LoVo (cell line): ENCODE data around the gene LY86.
"Not testable (repeated sequence)": the region's sequence is repeated elsewhere in the genome, so short reads cannot be mapped to it uniquely, and the experiment has no call there.

ENCODE experiments used
- DNase-seq: peaks from one replicate; pipeline ENCODE4 v3.0.0-alpha.2; 2016; ENCODE audit warnings: low spot score

The LY86 gene

DNA sequence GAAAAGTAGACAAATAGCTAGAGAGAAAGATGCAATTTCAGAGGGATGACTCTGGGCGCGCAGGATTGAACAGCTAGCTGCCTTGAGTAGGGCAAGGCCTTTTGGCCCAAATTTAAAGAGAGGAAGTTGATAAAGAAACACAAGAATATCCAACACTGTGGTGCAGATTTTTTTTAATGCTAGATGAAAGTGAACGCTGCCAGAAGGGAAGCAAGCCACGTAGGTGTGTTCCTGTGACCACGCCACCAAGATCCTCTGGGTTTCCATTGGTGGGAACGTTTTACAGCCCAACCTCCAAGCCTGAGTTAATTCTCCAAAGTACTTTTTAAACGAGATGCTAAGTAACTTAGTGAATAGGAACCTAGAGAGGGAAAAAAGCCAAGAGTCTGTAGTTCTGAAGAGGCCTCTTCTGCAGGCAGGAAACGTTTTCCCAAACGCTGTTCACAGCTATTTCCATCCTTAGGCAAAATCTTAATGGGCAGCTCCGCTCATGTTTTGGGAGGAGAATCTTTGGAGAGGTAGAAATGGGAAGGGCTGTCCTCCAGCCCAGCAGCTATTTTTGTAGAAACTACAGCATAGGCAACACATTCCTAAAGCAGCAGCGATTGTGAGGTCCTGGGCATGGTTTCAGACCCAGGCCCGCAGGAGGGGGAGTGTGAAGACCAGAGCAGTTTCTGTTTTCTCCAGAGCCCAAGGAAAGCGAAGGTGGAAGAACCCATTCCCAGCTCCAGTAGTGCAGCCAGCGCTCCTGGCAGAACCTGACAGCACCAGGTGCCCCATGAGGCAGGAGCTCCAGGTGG lies 8.2 kb downstream of the LY86 start:
- DNase-seq, result no peak

DNA sequence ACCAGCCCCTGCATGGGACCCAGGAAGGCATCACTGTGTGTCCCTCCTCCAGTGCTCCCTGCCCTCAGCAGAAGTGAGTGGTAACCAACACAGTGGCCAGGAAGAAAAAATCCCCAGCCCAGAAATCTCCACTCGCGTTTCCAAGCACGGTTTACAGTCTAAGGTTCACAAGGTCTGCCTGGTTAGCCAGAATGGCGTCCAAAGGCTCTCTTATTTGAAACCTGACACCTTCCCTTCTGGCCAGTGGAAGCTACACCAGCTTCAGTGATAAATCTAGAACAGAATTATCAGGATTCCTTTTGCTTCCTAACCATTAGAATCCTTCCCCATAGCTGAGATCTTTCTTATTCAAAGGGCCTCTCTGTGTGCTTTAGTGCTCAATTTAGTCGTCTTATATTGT lies 9.2 kb downstream of the LY86 start:
- no peak for DNase-seq

DNA sequence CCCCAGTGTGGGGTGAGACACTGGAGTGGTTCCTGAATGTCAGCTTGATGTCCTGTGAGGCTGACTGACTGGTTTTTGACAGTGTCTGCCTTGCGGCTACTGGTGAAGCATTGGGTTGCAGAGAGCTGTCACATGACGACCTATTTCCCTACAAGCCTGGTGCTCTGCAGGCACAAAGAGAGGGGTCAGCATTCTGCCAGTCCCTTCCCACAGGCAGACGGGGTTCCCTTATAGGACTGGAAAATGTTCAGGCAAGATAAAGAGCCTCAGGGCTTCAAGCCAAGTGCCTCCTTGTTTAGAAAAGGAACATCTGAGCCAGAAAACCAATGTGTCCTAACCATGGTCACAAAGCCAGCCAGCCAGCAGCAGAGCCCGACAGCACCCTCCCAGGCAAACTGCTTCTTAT lies 11.0 kb downstream of the LY86 start:
- DNase-seq, result no peak

DNA sequence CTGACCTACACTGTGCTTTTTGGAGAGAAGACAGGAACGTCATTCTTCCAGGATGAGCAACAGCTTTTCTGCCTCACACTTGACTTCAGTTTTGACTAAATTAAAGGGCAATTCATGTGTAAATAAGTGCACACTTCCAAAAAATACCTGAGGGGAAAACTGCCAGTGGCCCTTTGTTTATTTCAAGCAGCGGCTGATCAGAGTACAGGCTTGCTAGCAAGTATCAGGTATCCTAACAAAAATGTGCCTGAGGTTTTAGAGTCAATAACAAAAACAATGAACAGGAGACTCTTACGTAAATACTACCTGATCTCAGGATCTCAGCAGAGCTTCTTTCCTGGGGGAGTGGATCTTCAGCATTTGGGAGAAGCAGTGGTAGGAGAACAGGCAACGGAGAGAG lies 12.4 kb downstream of the LY86 start:
- DNase-seq, result no peak

DNA sequence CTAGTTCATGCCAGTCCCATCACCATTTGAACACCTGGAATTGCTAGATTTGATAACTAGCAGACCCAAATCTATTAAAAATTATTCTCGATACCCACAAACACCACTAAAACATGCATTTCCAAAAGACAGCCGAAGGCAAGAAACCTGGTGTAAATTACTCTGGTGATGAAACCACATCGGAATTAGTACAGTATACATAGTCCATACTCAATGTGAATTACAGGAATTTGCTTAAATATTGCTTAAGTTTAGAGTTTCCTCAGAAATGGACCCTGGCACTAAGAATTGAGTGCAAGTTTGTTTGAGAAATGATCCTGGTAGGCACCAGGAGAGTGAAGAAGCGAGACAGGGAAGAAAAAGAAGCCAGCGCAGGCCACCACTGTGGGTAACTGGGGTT lies 13.7 kb downstream of the LY86 start:
- no peak for DNase-seq

DNA sequence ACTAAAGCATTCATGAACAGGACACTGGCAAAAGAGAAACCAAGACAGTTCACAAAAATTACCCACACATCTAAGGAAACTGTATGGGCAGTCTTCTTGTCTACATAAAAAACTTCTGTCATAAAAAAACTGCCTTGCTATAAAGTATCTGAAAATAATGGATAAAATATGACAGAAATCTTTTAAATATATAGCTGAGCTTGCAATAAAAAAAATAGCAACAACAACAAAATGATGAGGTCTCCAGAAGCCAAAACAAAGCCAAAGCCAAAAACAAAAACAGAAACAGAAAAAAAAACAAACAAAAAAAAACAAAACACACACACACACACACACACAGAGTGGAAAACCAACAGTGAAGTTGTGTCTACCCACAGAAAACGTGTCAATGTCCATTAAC lies 14.8 kb downstream of the LY86 start:
- DNase-seq, result no peak

DNA sequence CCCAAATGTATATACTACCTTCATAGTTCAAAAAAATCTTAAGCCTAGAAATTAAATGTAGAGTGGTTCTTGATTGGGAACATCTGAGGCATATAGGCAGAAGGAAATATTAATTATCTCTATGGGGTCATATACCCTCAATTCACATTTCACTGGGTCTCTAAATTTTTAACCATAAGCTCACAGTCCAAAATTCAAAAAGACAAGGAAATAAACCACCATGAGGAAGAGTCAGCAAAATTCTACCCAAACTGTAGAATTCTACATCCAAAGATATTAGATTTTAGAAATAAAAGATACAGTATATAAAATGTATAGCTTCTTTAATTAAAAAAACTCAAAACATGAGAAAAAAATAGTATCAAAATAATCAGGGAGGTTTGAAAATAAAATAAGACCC lies 15.5 kb downstream of the LY86 start:
- DNase-seq, result no peak

DNA sequence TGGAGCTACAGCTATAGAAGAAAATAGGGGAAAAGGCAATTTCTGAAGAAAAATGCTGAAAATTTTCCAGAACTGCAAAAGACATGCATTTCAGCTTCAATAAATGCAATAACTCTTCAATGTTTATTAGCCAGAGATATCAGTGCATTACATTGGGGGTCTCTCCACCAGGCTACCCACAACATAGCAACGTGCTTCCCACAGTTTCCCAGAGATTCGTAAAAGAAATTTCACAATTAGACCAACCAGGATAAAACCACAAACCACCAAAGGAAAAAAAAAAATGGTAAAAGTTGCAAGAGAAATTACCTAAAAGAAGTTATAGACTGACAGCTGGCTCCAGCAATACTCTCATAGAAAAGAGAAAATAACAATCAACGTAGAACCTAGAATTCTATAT lies 16.0 kb downstream of the LY86 start:
- no peak for DNase-seq

DNA sequence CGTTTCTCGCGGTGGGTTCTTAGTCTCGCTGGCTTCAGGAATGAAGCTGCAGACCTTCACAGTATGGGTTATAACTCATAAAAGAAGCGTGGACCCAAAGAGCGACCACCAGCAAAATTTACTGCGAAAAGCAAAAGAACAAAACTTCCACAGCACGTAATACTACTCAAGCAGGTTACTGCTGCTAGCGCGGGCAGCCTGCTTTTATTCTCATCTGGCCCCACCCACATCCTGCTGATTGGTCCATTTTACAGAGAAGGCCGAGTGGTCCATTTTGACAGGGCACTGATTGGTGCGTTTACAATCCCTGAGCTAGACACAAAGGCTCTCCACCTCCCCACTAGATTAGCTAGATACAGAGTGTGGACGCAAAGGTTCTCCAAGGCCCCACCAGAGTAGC lies 17.4 kb downstream of the LY86 start:
- no peak for DNase-seq

DNA sequence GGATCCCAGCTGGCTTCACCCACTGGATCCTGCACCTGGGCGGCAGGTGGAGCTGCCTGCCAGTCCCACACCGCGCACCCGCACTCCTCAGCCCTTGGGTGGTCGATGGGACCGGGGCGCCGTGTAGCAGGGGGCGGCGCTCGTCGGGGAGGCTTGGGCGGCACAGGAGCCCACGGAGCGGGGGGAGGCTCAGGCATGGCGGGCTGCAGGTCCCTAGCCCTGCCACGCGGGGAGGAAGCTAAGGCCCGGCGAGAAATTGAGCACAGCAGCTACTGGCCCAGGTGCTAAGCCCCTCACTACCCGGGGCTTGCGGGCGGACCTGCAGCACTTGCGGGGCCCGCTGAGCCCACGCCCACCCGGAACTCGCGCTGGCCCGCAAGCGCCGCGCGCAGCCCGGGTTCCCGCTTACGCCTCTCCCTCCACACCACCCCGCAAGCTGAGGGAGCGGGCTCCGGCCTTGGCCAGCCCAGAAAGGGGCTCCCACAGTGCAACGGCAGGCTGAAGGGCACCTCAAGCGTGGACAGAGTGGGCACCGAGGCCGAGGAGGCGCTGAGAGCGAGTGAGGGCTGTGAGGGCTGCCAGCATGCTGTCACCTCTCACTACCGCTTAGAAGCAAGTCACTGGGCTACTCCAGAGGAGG lies 18.0 kb downstream of the LY86 start:
- DNase-seq, result not testable (repeated sequence)

DNA sequence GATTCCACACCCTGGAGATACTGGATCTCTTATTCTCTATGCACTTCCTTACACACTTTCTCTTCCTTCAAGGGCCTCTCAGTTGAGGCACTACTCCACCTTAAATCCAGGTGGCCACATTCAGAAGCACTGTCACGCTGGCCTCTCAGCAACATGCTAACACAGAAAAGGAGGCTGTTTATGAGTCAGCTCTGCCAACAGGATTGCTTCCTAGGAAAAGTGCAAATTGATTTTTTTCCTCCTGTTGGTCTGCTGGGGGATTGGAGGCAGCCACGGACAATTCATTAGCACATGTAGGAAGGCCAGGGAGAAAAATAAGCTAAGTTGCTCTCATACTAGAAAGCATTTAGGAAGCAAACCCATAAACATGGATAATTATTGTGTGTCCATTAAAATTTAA lies 20.9 kb downstream of the LY86 start:
- no peak for DNase-seq

DNA sequence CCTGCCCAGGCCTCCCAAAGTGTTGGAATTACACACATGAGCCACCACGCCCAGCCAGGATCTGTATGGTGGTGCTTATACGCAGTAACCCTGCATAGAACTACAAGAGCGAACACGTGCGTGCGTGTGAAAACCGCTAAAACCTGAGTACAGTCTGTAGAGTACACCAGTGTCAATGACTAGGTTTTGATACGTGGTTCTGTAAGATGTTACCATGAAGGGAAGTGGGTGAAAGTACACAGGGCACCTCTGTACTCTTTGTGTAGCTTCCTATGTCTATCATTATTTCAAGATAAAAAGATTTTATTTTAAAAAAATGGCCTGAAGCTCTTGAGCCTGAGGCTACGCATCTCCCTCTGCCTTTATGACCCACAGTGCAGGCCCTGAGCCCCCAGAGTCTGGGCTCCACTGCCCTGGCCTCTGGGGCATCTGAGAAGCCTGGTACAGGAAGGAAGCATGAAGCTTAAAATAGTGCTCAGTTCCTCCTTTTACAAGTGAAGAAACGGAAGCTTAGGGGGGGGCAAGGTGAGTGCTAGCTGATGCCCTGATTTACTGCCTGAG lies 21.6 kb downstream of the LY86 start:
- DNase-seq, result no peak

DNA sequence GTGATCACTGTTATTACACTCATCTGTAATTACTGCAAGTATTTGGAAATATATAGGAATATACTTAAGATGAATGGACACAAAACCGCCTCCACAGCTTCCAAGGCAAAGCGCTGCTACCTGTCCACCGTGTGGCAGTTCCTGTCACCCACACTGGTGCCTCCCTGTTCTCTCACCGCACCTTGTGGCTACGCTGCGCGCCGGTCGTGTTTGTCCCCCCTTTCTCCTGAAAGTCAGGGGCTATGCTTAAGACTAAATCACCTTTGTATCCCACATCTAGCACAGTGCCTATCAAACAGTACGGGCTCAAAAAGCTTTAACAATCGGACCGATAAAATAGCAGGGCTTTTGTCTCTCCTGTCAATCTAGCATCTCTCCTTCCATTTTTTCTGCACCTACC lies 23.0 kb downstream of the LY86 start:
- DNase-seq, result no peak

DNA sequence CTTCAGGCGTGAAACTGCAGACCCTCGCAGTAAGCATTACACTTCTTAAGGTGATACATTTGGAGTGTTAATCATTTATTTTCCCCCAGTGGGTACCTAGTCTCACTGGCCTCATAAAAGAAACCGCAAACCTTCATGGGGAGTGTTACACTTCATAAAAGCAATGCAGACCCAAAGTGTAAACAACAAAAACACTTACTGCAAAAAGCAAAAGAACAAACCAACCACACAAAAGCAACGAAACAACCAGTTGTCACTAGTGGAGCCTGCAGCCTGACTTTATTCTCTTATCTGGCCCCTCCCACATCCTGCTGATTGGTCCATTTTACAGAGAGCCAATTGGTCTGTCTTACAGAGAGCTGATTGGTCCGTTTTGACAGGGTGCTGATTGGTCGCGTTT lies 23.8 kb downstream of the LY86 start:
- DNase-seq, result no peak

DNA sequence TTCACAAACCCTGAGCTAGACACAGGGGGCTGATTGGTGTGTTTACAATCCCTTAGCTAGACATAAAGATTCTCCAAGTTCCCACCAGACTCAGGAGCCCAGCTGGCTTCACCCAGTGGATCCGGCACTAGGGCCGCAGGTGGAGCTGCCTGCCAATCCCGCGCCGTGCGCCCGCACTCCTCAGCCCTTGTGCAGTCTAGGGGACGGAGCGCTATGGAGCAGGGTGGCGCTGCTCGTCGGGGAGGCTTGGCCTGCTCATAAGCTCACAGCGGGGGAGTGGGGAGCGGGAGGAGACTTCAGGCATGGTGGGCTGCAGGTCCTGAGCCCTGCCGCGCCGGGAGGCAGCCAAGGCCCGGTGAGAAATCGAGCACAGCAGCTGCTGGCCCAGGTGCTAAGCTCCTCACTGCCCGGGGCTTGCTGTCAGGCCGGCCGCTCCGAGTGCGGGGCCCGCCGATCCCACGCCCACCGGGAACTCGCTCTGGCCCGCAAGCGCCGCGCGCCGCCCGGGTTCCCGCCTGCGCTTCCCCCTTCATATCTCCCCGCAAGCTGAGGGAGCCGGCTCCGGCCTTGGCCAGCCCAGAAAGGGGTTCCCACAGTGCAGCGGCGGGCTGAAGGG lies 24.7 kb downstream of the LY86 start:
- DNase-seq, result not testable (repeated sequence)

DNA sequence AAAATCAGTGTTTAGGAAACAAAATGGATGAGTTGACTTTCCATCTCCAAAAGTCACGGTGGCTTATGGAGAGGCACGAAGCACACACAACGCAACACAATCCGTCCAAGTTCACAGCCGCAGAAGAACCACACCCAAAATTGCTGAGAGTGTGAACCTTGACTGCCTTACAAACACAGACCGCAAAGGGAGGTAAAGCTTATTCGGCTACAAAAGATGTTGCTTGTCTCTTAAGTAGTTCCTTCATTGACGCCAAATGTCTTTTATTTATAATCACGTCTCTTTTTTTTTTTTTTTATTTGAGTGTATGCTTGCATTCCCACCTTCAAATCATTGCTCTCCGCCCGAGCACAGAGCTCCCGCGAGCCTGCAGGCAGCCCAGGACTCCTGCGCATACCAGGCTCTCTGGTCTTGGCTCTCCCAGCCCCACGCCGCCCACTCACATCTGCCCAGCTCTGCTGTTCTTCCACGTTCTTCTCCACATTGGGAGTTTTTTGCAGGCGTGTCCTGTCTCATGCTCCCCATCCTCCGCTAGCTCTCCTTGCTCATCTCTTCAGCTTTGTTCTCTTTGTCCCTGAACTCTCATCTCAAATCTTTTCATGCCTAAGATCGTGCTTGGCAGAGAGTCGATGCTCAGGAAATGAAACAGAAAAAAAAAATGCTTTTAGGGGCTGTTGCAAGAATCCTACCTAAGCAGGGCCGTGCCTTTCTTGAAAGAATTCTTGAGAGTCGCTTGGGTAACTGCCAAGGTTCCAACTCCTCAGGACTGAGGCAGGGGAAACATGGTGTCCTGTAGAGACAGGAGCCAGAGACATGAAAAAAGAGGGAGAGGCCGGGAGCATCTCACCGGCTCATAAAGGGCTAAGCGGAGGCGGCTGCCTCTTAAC lies 25.8 kb downstream of the LY86 start:
- DNase-seq, result no peak

DNA sequence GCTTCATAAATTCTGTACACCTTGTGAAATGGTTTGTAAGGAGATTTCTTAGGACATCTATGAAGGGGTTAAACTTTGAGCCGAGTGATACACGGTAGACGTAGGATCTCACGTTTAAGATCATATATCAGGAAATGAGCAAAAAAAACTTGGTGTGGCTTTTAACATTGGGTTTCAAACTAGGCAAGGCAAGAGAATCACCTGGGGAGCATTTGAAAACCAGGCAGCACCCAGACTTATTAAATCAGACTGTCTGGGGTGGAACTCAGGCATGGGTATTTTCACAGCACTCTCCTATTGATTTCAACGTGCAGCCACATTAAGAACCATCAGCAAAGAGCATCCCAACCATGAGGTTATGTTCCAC lies 26.4 kb downstream of the LY86 start:
- DNase-seq, result no peak

DNA sequence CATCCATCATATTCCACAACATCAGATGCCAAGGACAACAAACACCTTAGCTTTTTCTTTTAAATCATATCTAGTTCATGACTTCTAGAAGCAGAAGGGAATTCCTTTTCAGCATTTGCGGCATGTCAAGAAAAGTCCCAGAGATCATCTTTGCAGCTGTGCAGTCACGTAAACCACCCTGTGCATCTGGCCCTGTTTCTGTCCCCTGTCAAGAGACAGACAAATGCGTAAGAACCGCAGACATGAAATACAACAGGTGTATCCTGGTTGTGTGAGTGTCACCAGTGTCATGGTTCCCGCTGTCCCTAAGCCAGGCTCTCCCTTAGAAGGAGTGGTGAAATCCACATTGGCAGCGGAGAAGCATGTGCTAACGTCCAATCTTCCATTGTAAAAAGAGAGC lies 28.1 kb downstream of the LY86 start:
- no peak for DNase-seq

DNA sequence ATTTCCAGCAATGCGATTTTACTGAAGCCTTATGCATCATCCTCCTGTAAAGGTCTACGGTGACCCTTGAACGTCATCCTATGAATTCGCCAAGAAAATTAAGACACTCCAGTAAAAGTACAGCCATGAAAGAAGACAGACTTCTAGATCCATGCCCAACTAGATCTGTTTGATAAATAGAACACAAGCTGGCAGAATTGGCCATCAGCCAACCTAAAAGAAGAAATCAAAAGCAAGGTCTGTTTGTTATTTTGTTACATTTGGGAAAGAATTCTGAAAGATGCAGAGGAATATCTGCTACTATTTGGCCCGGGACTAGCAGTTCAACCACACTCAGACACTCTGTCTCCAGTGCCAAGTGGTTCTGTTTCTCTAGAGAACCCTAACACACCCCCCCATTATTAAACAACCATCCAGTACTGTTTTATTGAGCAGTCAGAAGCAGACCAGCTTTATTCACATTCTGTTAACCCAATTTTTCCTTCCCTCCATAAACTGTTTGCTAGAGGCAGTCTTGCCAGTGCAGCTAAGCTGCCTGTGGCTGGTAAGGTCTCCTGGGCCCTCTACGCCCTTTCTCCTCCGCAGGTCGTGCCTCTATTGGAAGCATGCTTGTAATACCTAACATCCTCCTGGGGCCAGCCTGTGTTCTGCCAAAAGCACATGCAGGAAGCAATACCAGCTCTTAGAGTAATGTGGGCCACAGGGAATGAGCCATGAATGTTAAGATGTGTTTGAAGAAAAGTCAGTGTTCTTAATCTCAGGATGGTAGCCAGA lies 30.7 kb downstream of the LY86 start:
- no peak for DNase-seq

DNA sequence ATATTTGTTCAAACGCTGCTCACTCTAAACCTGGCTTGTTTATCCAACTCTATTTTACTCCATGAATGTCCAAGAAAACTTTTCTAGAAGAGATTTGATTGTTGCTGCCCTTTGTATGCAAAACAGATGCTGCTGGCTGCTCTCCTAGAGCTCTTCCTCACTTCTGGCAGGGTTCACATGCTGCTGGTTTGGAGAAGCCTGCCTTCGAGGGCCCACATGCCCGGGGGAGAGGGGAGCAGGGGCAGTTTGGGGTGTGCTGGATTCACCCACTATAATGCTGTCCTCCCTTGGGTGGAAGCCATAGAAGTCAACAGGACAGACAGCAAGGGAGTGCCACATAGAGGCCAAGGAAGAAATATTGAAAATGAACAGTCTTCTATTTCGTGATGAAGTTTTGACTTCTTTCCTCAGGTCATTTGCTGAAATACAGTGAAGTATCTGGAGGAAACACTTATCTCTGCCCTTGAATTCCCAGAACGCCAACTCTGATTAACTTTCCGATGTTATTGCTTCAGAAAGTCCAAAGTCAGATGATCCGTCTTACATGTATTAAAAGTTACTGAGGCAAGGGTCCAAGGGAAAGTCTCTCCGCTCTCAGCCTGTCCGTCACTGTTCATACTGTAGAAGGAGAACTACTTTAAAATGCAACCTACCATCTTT lies 32.4 kb downstream of the LY86 start:
- DNase-seq, result no peak

DNA sequence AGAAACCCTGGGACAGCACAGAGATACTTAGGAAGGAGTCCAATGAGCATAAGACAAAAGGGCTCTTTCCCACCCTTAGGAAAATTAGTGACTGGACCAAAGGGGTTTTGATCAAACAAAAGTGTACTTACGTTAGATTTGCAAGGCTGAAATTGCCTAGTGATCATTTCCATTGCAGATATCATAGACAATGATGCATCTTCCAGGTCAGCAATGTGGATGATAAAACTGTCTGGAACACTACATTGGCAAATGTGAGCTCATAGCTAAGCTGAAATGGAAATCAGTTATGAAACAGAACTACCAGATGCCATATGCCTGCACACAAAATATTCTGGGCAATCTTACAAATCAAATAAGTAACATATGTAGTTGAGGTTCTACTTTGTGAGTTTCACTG lies 34.0 kb downstream of the LY86 start:
- DNase-seq, result no peak
